Measurements from ENCODE around the gene ANKK1. TPM values are rescaled to one million over a fixed set of nuclear protein-coding genes. Genes with fewer than 3 reads are reported as not detected.
A peak's percentile ranks its signal among the peaks of the same experiment; 100 is the strongest.

The ANKK1 gene
- total RNA-seq, 1 experiment from 2014 or later = not detected

GRCh38 chr11:113398669-113399430 lies 11.3 kb downstream of the ANKK1 start:
- in situ Hi-C loops (cut with HindIII; ENCODE audit: low pct_unique_long_range_greater_than_20kb, low sequenced_read_pairs) = no loop called here
- no peak for DNase-seq (ENCODE audit: low read depth, low spot score)

- DNase-seq (ENCODE audit: low read depth, low spot score) = no peak
- in situ Hi-C loops (cut with HindIII; ENCODE audit: low pct_unique_long_range_greater_than_20kb, low sequenced_read_pairs) = no loop called here
These were observed 13.2 kb downstream of the ANKK1 start for GRCh38 chr11:113400631-113401230.

DNA sequence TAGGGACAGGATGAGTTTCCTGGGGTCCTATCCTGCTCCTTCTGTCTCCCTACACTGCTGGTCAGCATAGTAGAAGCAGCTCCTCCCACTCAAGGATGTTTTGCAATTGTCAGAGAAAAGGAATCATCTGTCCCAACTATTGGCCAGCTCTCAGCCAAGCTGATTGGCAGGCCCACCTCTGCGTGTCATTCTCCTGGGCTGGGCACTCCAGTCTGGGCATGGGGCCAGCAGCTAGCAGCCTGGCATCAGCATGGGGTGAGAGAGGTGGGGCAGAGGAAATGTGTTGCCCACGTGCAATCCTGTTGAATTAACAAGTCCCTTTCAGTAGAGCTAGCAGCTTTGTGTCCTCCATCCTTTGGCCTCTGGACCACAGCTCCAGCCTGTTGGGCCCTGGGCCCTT lies 14.1 kb downstream of the ANKK1 start:
- DNase-seq (ENCODE audit: low read depth, low spot score) = peak; percentile 33
- in situ Hi-C loops (cut with HindIII; ENCODE audit: low pct_unique_long_range_greater_than_20kb, low sequenced_read_pairs) = no loop called here

- in situ Hi-C loops (cut with HindIII; ENCODE audit: low pct_unique_long_range_greater_than_20kb, low sequenced_read_pairs) = no loop called here
- no peak for DNase-seq (ENCODE audit: low read depth, low spot score)
These were observed 17.4 kb downstream of the ANKK1 start for GRCh38 chr11:113404859-113405430.

DNA sequence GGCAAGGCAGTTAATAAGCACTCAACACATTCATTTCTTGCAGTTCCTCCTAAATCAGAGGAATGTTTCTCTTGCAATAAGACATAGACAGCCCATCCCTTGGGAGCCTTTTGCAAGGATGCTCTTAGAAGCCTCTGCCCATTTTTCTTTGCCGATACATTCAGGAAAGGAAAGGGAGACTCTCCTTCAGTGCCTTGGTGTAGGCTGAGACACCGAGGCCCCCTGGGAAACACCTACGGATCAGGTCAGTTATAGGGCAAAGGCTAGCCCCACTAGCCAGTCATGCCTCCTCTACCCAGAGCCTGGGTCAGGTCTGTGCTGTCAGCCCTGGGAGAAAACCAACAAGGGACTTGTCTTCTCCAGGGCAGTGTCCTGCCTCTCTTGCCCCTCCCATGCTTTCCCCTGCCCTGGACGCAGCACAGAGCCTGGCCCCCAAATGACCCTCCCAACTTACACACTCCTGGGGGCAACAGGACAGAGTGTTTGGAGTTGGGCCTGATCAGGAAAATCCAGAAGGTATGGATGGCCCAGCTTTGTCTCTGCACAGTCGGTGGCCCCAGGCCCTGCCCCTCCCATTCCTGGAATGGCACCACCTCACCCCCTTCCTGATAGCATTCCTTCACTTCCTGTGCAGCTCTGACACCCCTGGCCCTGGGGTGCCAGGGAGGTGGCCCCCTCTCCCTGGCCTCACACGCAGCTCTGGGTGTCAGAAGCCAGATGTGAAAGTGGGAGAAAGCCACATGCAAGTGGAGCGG lies 18.3 kb downstream of the ANKK1 start:
- no peak for DNase-seq (ENCODE audit: low read depth, low spot score)
- in situ Hi-C loops (cut with HindIII; ENCODE audit: low pct_unique_long_range_greater_than_20kb, low sequenced_read_pairs) = no loop called here

GRCh38 chr11:113407163-113407562 lies 19.6 kb downstream of the ANKK1 start:
- DNase-seq (ENCODE audit: low read depth, low spot score) = no peak
- in situ Hi-C loops (cut with HindIII; ENCODE audit: low pct_unique_long_range_greater_than_20kb, low sequenced_read_pairs) = no loop called here

DNA sequence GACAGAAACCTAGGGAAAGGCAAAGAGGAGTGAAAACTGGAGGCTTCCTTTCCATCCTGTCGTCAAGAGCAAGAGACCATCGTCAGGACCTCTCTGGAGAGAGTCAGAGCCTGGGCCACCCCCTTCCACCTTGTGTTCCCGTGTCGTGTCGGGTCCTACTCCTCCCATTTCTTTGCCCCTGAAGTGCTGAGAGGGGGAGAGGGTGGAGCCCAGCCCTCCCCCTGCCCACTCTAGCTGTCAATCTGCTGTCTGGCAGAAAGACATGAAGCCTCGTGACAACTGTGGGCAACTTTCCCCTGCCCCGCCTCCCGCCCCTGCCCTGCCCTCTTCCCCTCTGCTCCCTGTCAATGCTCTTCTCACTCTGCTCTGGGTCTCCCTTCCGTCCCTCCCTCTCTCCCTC lies 20.6 kb downstream of the ANKK1 start:
- DNase-seq (ENCODE audit: low read depth, low spot score) = no peak
- in situ Hi-C loops (cut with HindIII; ENCODE audit: low pct_unique_long_range_greater_than_20kb, low sequenced_read_pairs) = no loop called here

DNA sequence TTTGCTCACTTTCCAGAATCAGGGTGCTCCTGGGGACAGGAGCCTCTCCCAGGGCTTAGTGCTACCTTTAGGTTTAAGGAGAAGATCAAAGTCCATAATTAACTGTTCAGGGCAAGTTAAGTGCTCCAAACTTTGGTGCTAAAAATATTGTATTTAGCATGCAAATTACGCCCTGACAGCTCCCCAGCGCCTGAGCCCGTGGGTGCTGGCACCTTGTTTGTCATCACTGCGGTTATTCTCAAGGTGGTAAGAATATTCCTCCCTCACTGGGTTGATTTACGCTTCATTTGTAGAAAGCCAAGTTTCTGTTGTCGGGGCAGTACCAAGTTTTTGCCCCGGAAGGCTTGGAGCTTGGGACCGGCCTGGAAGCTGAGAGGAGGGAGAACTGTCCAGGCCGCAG lies 21.3 kb downstream of the ANKK1 start:
- in situ Hi-C loops (cut with HindIII; ENCODE audit: low pct_unique_long_range_greater_than_20kb, low sequenced_read_pairs) = no loop called here
- no peak for DNase-seq (ENCODE audit: low read depth, low spot score)

GRCh38 chr11:113409526-113409925 lies 21.9 kb downstream of the ANKK1 start:
- no peak for DNase-seq (ENCODE audit: low read depth, low spot score)
- in situ Hi-C loops (cut with HindIII; ENCODE audit: low pct_unique_long_range_greater_than_20kb, low sequenced_read_pairs) = no loop called here

DNA sequence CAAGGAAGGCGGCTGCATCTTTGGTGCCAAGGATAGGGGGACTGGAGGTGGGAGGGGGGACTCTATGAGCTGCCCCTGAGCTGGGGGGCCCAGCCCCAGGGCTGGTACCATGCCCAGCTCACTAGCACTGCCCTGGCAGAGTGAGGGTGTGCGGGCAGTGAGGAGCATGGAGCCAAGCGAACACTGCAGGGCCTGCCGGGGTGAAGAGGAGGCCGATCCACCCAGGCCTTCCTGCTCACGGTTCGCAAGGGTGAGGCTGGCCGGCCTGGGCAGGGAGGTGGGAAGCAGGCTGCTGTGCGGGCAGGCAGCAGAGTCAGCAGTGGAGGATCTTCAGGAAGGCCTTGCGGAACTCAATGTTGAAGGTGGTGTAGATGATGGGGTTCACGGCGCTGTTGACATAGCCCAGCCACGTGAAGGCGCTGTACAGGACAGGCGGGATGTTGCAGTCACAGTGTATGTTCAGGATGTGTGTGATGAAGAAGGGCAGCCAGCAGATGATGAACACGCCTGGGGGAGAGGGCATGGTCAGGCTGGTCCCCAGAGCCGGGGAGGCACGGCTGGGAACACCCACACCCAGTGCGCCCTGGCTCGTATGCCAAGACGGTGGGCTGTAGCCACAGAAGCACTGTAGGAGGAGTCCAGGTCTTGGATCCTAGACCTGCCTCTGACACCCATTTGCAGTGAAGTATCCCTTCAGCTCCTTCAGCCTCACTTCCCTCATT lies 23.0 kb downstream of the ANKK1 start:
- DNase-seq (ENCODE audit: low read depth, low spot score) = no peak
- in situ Hi-C loops (cut with HindIII; ENCODE audit: low pct_unique_long_range_greater_than_20kb, low sequenced_read_pairs) = no loop called here

DNA sequence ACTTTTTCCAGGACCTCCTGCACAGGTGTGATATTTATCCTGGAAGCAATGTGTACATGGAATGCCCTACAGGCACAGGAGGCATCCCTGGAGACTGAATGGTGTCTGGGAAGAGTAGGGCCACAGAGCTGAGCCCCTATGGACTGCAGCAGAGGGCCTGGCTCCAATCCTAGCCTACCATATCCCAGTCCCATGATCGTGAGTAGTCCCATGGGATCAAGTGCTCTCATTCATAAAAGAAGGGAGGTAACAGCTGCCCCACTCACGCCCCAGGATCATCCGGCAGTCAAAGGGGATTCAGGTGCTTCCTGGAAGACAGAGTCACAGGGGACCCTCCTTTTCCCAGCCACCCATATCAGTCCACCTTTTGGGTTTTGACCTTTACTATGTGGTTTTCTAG lies 24.0 kb downstream of the ANKK1 start:
- DNase-seq (ENCODE audit: low read depth, low spot score) = peak; percentile 41
- in situ Hi-C loops (cut with HindIII; ENCODE audit: low pct_unique_long_range_greater_than_20kb, low sequenced_read_pairs) = no loop called here

GRCh38 chr11:113412675-113413074 lies 25.1 kb downstream of the ANKK1 start:
- in situ Hi-C loops (cut with HindIII; ENCODE audit: low pct_unique_long_range_greater_than_20kb, low sequenced_read_pairs) = no loop called here
- DNase-seq (ENCODE audit: low read depth, low spot score) = no peak

DNA sequence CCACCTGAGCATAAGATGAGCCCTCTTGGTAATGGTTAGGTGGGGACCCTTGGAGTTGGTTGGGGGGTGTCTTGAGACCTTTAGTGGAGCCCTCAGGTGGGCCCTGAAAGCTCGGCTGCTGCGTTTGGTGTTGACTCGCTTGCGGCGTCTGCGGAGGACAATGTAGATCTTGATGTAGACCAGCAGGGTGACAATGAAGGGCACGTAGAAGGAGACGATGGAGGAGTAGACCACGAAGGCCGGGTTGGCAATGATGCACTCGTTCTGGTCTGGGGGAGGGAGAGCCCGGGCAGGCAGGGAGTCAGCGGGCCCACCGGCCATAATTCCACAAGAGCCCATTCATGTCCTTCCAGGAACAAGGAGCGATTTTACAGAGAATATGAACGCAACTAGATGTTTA lies 27.8 kb downstream of the ANKK1 start:
- no peak for DNase-seq (ENCODE audit: low read depth, low spot score)
- in situ Hi-C loops (cut with HindIII; ENCODE audit: low pct_unique_long_range_greater_than_20kb, low sequenced_read_pairs) = no loop called here

- in situ Hi-C loops (cut with HindIII; ENCODE audit: low pct_unique_long_range_greater_than_20kb, low sequenced_read_pairs) = no loop called here
- DNase-seq (ENCODE audit: low read depth, low spot score) = no peak
These were observed 29.8 kb downstream of the ANKK1 start for GRCh38 chr11:113417428-113417827.

DNA sequence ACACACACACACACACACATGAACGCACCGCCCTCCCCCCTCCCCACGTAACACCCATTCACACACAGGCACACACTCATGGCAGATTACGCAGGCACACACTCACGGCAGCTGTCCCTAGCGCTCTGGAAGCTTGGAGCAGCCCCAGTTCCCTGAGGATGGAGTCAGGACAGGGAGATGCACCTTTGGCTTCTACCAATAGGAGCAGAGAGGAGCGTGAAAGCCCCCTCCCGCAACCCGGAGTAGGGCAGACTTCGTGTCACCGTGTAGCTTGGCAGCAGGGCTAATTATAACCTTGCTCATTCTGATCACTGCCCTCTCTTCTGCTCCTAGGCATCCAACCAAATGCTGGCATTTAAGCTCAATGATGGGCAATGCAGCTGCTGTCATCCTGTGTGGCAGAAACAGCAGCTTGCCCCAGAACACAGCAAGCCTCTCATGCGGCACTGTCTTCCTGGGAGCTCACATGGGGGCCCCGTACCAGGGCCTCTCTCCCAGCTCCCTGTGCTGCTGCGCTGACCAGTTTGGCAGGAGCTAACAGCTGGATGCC lies 31.9 kb downstream of the ANKK1 start:
- in situ Hi-C loops (cut with HindIII; ENCODE audit: low pct_unique_long_range_greater_than_20kb, low sequenced_read_pairs) = no loop called here
- no peak for DNase-seq (ENCODE audit: low read depth, low spot score)

GRCh38 chr11:113420808-113421207 lies 33.2 kb downstream of the ANKK1 start:
- in situ Hi-C loops (cut with HindIII; ENCODE audit: low pct_unique_long_range_greater_than_20kb, low sequenced_read_pairs) = no loop called here
- no peak for DNase-seq (ENCODE audit: low read depth, low spot score)

DNA sequence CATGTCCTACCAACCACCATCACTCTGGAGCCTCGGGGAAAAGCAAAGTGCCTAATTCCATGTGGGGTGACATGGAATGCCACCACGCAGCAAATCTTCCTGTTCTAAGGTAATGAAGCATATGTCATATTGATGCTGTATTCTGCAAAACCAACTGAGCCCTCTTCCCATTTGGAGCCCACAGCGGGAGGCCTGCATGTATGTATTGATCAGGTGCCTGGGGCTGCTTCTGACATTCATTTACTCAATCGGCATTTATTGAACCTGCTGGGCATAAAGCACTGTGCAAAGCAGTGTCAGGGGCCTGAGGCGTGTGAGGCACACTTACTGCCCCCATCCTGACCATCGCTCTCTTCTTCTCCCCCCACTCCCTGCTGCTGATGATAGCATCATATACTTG lies 39.1 kb downstream of the ANKK1 start:
- in situ Hi-C loops (cut with HindIII; ENCODE audit: low pct_unique_long_range_greater_than_20kb, low sequenced_read_pairs) = no loop called here

GRCh38 chr11:113431746-113432145 lies 44.2 kb downstream of the ANKK1 start:
- DNase-seq (ENCODE audit: low read depth, low spot score) = no peak
- in situ Hi-C loops (cut with HindIII; ENCODE audit: low pct_unique_long_range_greater_than_20kb, low sequenced_read_pairs) = no loop called here

More for the DNA sequence above, 39.1 kb downstream of the ANKK1 start:
- no peak for DNase-seq (ENCODE audit: low read depth, low spot score)

Measured in SK-MEL-5 (cell line).